AG04449 (cell line): Measurements from ENCODE around the gene USP9X.
"Not testable (repeated sequence)": the region's sequence is repeated elsewhere in the genome, so short reads cannot be mapped to it uniquely, and the experiment has no call there.

ENCODE experiments used
- CTCF ChIA-PET: fragments of 350-600 bp; formaldehyde crosslinking; extraction: SDS; loops from one replicate; lab custom pipeline; 2021; ENCODE audit warnings: antibody characterized with exemption; lab: Yijun Ruan, JAX
- POLR2A ChIA-PET: fragments of 400-600, 350-600 bp; formaldehyde crosslinking; extraction: SDS; loops from one replicate; lab custom pipeline; 2020; ENCODE audit warnings: antibody characterized with exemption, inconsistent platforms; lab: Yijun Ruan, JAX
- DNase-seq: peaks from one replicate; pipeline ENCODE4 v3.0.0-alpha.2; 2010; ENCODE audit warnings: low read depth, low spot score
- H3K4me3 ChIP-seq: 2 replicates; pipeline ENCODE4 v1.5.1; 2011; ENCODE audit warnings: low read depth, mild to moderate bottlenecking, control low read depth, low read length
- TF ChIP-seq, protein P1 (sequence below): IDR thresholded peaks from one replicate; pipeline ENCODE4 v1.5.1; 2011; ENCODE audit warnings: mild to moderate bottlenecking, moderate library complexity, low read length, control low read depth, inconsistent platforms; ENCODE audit not compliant: insufficient read depth; ENCODE audit errors: missing control alignments

Gene USP9X

DNA sequence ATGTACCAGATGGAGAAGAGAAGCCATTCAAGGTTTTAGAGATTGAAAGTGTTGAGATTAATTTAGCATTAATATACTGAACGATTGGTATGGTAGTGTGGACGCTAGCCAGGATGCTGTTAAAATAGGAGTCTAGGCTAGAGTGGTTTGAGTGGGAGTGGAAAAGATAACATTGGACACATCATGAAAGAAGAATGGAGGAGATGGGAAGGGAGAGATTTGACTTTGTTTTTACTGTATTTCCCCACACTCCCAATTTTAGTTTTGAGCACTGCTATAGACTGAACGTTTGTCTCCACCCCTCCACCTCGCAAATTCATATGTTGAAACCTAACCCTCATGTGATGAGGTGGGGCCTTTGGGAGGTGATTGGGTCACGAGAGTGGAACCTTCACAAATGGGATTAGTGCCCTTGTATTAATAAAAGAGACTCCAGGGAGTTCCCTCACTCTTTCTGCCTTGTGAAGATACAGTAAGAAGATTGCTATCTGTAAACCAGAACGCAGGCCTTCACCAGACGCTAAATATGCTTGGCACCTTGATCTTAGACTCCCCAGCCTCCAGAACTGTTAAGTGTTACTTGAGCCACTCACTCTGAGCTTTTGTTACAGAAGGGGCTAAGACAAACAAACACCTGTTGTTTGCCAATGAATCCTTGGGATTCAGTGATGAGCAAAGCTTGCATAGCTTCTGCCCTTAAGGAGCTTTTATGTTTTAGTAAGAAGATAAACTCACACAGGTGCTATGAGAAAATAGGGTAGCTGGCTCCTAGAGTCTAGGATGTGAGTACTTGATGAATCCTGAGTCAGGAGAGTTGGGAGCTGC lies 25.8 kb downstream of the USP9X start:
- TF ChIP-seq, protein P1, sequence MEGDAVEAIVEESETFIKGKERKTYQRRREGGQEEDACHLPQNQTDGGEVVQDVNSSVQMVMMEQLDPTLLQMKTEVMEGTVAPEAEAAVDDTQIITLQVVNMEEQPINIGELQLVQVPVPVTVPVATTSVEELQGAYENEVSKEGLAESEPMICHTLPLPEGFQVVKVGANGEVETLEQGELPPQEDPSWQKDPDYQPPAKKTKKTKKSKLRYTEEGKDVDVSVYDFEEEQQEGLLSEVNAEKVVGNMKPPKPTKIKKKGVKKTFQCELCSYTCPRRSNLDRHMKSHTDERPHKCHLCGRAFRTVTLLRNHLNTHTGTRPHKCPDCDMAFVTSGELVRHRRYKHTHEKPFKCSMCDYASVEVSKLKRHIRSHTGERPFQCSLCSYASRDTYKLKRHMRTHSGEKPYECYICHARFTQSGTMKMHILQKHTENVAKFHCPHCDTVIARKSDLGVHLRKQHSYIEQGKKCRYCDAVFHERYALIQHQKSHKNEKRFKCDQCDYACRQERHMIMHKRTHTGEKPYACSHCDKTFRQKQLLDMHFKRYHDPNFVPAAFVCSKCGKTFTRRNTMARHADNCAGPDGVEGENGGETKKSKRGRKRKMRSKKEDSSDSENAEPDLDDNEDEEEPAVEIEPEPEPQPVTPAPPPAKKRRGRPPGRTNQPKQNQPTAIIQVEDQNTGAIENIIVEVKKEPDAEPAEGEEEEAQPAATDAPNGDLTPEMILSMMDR, result no peak
- H3K4me3 ChIP-seq, result no peak overlapping the region
- ChIA-PET CTCF (interaction anchor here (0.8 to 1.3 kb wide), 2 partner anchors 27 to 459 kb away, joined by 3 to 4 read pairs; no protein-coding TSS in a partner anchor), POLR2A (no interaction called here)
- no peak for DNase-seq

DNA sequence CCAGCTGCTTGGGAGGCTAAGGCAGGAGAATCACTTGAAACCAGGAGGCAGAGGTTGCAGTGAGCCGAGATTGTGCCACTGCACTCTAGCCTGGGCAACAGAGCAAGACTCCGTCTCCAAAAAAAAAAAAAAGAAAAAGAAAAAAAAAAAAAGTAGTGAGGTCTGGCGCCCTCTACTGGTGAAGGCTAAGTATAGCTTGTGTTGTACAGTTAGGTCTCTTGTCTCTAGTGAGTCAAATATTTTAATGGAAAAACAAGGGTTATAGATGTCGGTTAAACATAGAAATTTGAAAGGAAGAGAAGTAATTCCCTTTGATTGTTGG lies 29.8 kb downstream of the USP9X start:
- TF ChIP-seq, protein P1, result peak; percentile 17
- DNase-seq, H3K4me3 ChIP-seq: not testable (repeated sequence)
- ChIA-PET POLR2A (interaction anchor here (0.6 kb wide), 2 partner anchors 77 to 207 kb away, joined by 3 read pairs; no protein-coding TSS in a partner anchor), CTCF (interaction anchor here (0.8 to 4.8 kb wide), 25 partner anchors 9 to 464 kb away, joined by 3 to 39 read pairs (median 5); no protein-coding TSS in a partner anchor)

DNA sequence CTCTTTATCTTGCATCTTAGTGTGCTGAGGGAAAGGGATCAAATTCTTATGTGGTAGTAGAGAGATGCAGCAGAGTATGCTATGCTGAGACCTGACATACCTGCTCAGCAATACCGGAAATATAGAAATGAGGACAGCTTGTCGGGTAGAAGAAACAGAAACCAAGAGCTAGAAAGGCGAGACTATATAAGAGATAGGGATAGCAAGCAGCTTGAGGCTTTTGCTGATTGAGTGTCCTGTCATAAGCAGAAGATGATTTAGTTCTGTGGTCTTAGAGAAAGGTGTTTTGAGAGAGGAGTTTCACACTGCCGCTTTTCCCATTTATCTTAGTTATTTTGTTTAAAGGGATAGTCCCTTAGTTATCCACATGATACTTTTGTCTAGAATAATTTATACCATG lies 31.7 kb downstream of the USP9X start:
- ChIA-PET POLR2A (no interaction called here), CTCF (interaction anchor here (1.8 to 4.8 kb wide), 4 partner anchors 13 to 323 kb away, joined by 4 to 39 read pairs (median 5); no protein-coding TSS in a partner anchor)
- DNase-seq, result no peak
- no peak overlapping the region for H3K4me3 ChIP-seq
- TF ChIP-seq, protein P1, result no peak

DNA sequence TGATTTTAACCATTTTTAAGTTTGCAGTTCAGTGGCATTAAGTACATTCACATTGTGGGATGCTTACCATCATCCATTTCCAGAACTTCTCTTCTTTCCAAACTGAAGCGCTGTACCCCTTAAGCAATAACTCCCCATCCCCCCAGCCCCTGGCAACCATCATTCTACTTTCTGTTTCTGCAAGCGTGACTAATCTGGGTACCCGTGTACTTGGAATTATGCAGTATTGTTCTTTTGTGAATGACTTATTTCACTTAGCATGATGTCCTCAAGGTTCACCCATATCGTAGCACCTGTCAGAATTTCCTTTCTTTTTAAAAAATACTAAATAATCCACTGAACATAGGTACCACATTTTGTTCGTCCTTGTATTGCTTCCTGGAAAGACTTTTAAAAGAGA lies 32.9 kb downstream of the USP9X start:
- TF ChIP-seq, protein P1, result no peak
- CTCF ChIA-PET, result interaction anchor here (1.8 to 1.9 kb wide), 2 partner anchors 14 to 19 kb away, joined by 4 to 6 read pairs; no protein-coding TSS in a partner anchor
- H3K4me3 ChIP-seq, result no peak overlapping the region
- DNase-seq, result no peak
- POLR2A ChIA-PET, result no interaction called here

DNA sequence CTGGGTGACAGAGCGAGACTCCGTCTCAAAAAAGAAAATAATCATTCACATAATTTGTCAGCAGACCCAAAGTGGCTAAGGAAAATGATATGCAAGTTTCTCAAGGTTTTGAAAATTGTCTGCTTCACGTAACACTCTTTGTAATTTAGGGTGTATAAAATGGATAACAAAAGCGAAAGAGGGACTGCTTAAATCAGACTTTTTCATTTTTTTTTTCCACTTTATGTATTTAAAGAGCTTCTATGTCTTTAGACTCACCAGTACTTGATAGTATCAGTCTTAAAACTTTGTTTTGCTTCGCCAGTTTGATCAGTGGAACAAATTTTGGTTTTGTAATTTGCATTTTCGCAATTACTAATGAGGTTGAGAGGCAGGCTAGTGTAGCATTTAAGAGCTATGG lies 34.6 kb downstream of the USP9X start:
- TF ChIP-seq, protein P1, result no peak
- CTCF ChIA-PET, result interaction anchor here (0.9 to 1.0 kb wide), 2 partner anchors 10 to 24 kb away, joined by 3 to 5 read pairs; no protein-coding TSS in a partner anchor
- DNase-seq, result no peak
- POLR2A ChIA-PET, result no interaction called here
- H3K4me3 ChIP-seq, result no peak overlapping the region

DNA sequence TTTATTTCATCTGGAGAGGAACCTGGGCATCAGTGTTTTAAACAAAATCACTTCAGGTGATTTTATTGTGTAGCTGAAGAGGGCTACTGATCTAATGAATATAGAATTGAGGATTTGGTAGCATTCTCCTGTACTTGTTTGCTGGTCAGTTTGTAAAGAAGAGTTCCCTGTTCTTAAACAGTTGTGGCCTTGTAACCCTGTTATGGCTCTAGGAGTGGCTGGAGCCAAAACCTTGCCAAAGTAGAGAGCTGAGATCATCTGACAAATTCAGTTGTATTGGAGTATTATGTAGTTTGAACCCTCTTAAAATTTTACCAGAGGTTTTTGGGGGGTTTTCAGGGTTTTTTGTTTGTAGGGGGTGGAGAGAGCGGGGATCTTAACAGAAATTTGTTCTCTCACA lies 36.5 kb downstream of the USP9X start:
- TF ChIP-seq, protein P1, result no peak
- no peak overlapping the region for H3K4me3 ChIP-seq
- CTCF ChIA-PET, result no interaction called here
- POLR2A ChIA-PET, result no interaction called here
- DNase-seq, result no peak
